IMR-90 (cell line): ENCODE data around the gene MOB3B. TPM values are rescaled to one million over a fixed set of nuclear protein-coding genes. Genes with fewer than 3 reads are reported as not detected.

Experiments used
- ATAC-seq: fragments of 200-7000 bp; cut with Tn5 transposase; 2 replicates; pipeline ENCODE4 v1.9.1; 2020; ENCODE audit warnings: low read depth, mild to moderate bottlenecking, moderate library complexity
- BruUV-seq: library from RNA; stranded (reverse); fragments of 400-500 nt; replicated peaks from 2 replicates; lab custom pipeline; 2021; lab: Mats Ljungman, UMichigan
- CTCF ChIA-PET: fragments of 300-600 bp; formaldehyde crosslinking; extraction: SDS; loops from one replicate; lab custom pipeline; 2021; ENCODE audit warnings: antibody characterized with exemption; lab: Yijun Ruan, JAX
- POLR2A ChIA-PET: fragments of 300-600 bp; sonication (Branson Sonifier 250); formaldehyde crosslinking; loops from one replicate; lab custom pipeline; 2022; ENCODE audit warnings: antibody characterized with exemption; ENCODE audit not compliant: unreplicated experiment; lab: Charles Lee
- DNase-seq: peaks from one replicate; pipeline ENCODE4 v3.0.0; 2013
- H2AFZ ChIP-seq: replicated peaks from 2 replicates; pipeline ENCODE3; 2013; ENCODE audit warnings: low read length, mild to moderate bottlenecking; ENCODE audit not compliant: poor library complexity
- H2AK5ac ChIP-seq: 2 replicates; pipeline ENCODE4 v1.6.1; 2013; ENCODE audit warnings: low read depth, low read length, inconsistent platforms
- H2AK9ac ChIP-seq: replicated peaks from 2 replicates; pipeline ENCODE3; 2013; ENCODE audit warnings: mild to moderate bottlenecking, low read depth, low read length, moderate library complexity; ENCODE audit not compliant: poor library complexity
- H2BK120ac ChIP-seq: 2 replicates; pipeline ENCODE4 v1.6.1; 2013; ENCODE audit warnings: low read depth, low read length, inconsistent platforms
- H2BK15ac ChIP-seq: 3 replicates; pipeline ENCODE4 v1.6.1; 2013; ENCODE audit warnings: low read depth, low read length, inconsistent platforms
- H2BK20ac ChIP-seq: 2 replicates; pipeline ENCODE4 v1.6.1; 2013; ENCODE audit warnings: low read depth, mild to moderate bottlenecking, inconsistent platforms, low read length, moderate library complexity
- H2BK5ac ChIP-seq: 2 replicates; pipeline ENCODE4 v1.6.1; 2013; ENCODE audit warnings: mild to moderate bottlenecking, low read depth, low read length, inconsistent platforms; ENCODE audit not compliant: poor library complexity, severe bottlenecking
- H3K14ac ChIP-seq: replicated peaks from 2 replicates; pipeline ENCODE4 v1.6.1; 2013; ENCODE audit warnings: low read depth, low read length, inconsistent platforms
- H3K18ac ChIP-seq: 2 replicates; pipeline ENCODE4 v1.6.1; 2013; ENCODE audit warnings: low read depth, low read length, control low read depth
- H3K23ac ChIP-seq: 2 replicates; pipeline ENCODE4 v1.6.1; 2013; ENCODE audit warnings: low read depth, low read length, inconsistent platforms
- H3K27ac ChIP-seq: 2 replicates; pipeline ENCODE4 v1.5.1; 2013; ENCODE audit warnings: mild to moderate bottlenecking, control low read depth, low read length; ENCODE audit not compliant: insufficient read depth
- H3K27me3 ChIP-seq: 2 replicates; pipeline ENCODE4 v1.6.1; 2013; ENCODE audit warnings: low read length; ENCODE audit not compliant: control insufficient read depth, insufficient read depth
- H3K36me3 ChIP-seq: 2 replicates; pipeline ENCODE4 v1.6.1; 2013; ENCODE audit warnings: low read length, mixed read lengths; ENCODE audit not compliant: control insufficient read depth, insufficient read depth
- H3K4ac ChIP-seq: 2 replicates; pipeline ENCODE4 v1.6.1; 2013; ENCODE audit warnings: low read depth, low read length, inconsistent platforms
- H3K4me1 ChIP-seq: 2 replicates; pipeline ENCODE4 v1.6.1; 2013; ENCODE audit warnings: low read length, mixed read lengths; ENCODE audit not compliant: control insufficient read depth, insufficient read depth
- H3K4me2 ChIP-seq: 2 replicates; pipeline ENCODE4 v1.6.1; 2013; ENCODE audit warnings: low read depth, mild to moderate bottlenecking, control low read depth, low read length, moderate library complexity
- H3K4me3 ChIP-seq: 2 replicates; pipeline ENCODE4 v1.5.1; 2013; ENCODE audit warnings: low read depth, mild to moderate bottlenecking, control low read depth, low read length, moderate library complexity; ENCODE audit not compliant: insufficient read depth
- H3K56ac ChIP-seq: 2 replicates; pipeline ENCODE4 v1.6.1; 2013; ENCODE audit warnings: low read length, inconsistent platforms; ENCODE audit not compliant: insufficient read depth; ENCODE audit errors: extremely low read depth
- H3K79me1 ChIP-seq, 2 experiments: 2 replicates each; pipeline ENCODE4 v1.6.1; 2013; ENCODE audit warnings: low read length in 2 of 2, inconsistent platforms in 1 of 2, low read depth in 1 of 2
- H3K9ac ChIP-seq: 2 replicates; pipeline ENCODE4 v1.6.1; 2013; ENCODE audit warnings: low read depth, low read length, control low read depth
- H3K9me1 ChIP-seq: 2 replicates; pipeline ENCODE4 v1.6.1; 2013; ENCODE audit warnings: low read length, inconsistent platforms; ENCODE audit not compliant: insufficient read depth
- H3K9me3 ChIP-seq: 2 replicates; pipeline ENCODE4 v1.6.1; 2013; ENCODE audit warnings: low read length; ENCODE audit not compliant: control insufficient read depth, insufficient read depth
- H4K20me1 ChIP-seq: 2 replicates; pipeline ENCODE4 v1.6.1; 2013; ENCODE audit warnings: low read length, inconsistent platforms; ENCODE audit not compliant: insufficient read depth
- H4K5ac ChIP-seq: 2 replicates; pipeline ENCODE4 v1.6.1; 2013; ENCODE audit warnings: mild to moderate bottlenecking, low read depth, low read length, control low read depth
- H4K8ac ChIP-seq, 2 experiments: 2 replicates each; pipeline ENCODE4 v1.6.1; 2013; ENCODE audit warnings: low read depth in 2 of 2, low read length in 2 of 2, control low read depth in 1 of 2, inconsistent platforms in 1 of 2
- H4K91ac ChIP-seq: 2 replicates; pipeline ENCODE4 v1.6.1; 2013; ENCODE audit warnings: low read depth, low read length, inconsistent platforms; ENCODE audit not compliant: insufficient read depth
- CEBPB ChIP-seq: IDR thresholded peaks from 2 replicates; pipeline ENCODE4 v1.6.1; 2012; ENCODE audit warnings: low read depth, low read length, improper control_type of control experiment
- MAFK ChIP-seq: IDR thresholded peaks from 2 replicates; pipeline ENCODE4 v1.6.1; 2012; ENCODE audit warnings: low read depth, low read length, improper control_type of control experiment
- NFE2L2 ChIP-seq: fragments of 150-350 bp; IDR thresholded peaks from 2 replicates; pipeline ENCODE4 v1.6.1; 2016; ENCODE audit warnings: low read depth, mild to moderate bottlenecking, low read length
- RAD21 ChIP-seq: IDR thresholded peaks from 2 replicates; pipeline ENCODE4 v1.6.1; 2012; ENCODE audit warnings: low read length, improper control_type of control experiment
- SMC3 ChIP-seq: fragments of 150-350 bp; IDR thresholded peaks from 2 replicates; pipeline ENCODE4 v1.6.1; 2016; ENCODE audit warnings: low read depth, mild to moderate bottlenecking, antibody characterized with exemption, low read length, moderate library complexity
- WGBS, 2 experiments: methylation state at CpG; one replicate each; pipeline versions ENCODE4 v1.1.5 to v1.1.7; 2013; ENCODE audit warnings: missing lambda C conversion rate in 2 of 2; ENCODE audit not compliant: insufficient read length in 1 of 2; ENCODE audit errors: extremely low coverage in 2 of 2; 5-methylcytosine and 5-hydroxymethylcytosine counted together
- dilution Hi-C: fragments of 300-500 bp; cut with HindIII; formaldehyde crosslinking; loops from one replicate; pipeline ENCODE4 v1.14.3; 2018; ENCODE audit warnings: low sequenced_read_pairs; ENCODE audit not compliant: unreplicated experiment
- in situ Hi-C: fragments of 300-500 bp; cut with MboI; formaldehyde crosslinking; loops from 3 replicates; pipeline ENCODE4 v1.14.3; 2019; ENCODE audit warnings: low sequenced_read_pairs, inconsistent platforms, mixed read lengths
- intact Hi-C: fragments of 100-400 bp; cut with micrococcal nuclease; formaldehyde crosslinking; loops from 2 replicates; pipeline ENCODE4 v1.10.0; 2022
- polyA plus RNA-seq, 3 experiments: library from polyadenylated mRNA; depleted of rRNA; stranded (reverse); fragments of >200 nt; gene quantifications; 2 replicates each; pipeline ENCODE4 v1.2.3, GENCODE V29; 2012; ENCODE audit warnings: low replicate concordance in 1 of 3
- total RNA-seq: library from RNA; depleted of rRNA; stranded (reverse); fragments of >200 nt; gene quantifications from 2 replicates; pipeline ENCODE4 v1.2.3, GENCODE V29; 2012
- TF ChIP-seq, protein P1 (sequence below): fragments of 150-350 bp; IDR thresholded peaks from 2 replicates; pipeline ENCODE4 v1.6.1; 2017; ENCODE audit warnings: mild to moderate bottlenecking, antibody characterized with exemption, low read length, low read depth

The MOB3B gene
- total and polyA plus RNA-seq, 2 of the 4 experiments (the other 2 are of a cell fraction): under 0.01 to 0.02 TPM

GRCh38 chr9:27310582-27310981 is 219.0 kb downstream of the MOB3B start:
- Histone ChIP-seq H3K9me3 (no peaks in the 10 kb centered on the region), H3K27ac (no peak overlapping the region), H3K18ac (no peak overlapping the region), H2BK120ac (no peak overlapping the region), H4K91ac (no peak overlapping the region), H2AK9ac (no peak overlapping the region), H4K5ac (no peak overlapping the region), H2AK5ac (no peak overlapping the region), H3K4me2 (no peak overlapping the region), H2AFZ (no peak overlapping the region), H2BK5ac (no peak overlapping the region), H3K14ac (no peak overlapping the region), H2BK20ac (no peak overlapping the region), H3K79me1 (no peaks in the 10 kb centered on the region), H3K9ac (no peak overlapping the region), H4K20me1 (no peaks in the 10 kb centered on the region), H3K56ac (no peak overlapping the region), H3K4me1 (no peaks in the 10 kb centered on the region), H2BK15ac (no peak overlapping the region), H3K27me3 (peaks cover 7% of the 10 kb centered on the region), H3K4me3 (no peak overlapping the region), H3K9me1 (no peaks in the 10 kb centered on the region), H3K4ac (no peak overlapping the region), H3K36me3 (no peaks in the 10 kb centered on the region), H3K23ac (no peak overlapping the region), H4K8ac (no peak overlapping the region)
- CTCF ChIA-PET: interaction anchor here (0.6 kb wide), 1 partner anchor 280 kb away, joined by 8 read pairs; no protein-coding TSS in a partner anchor
- POLR2A ChIA-PET: no interaction called here
- in situ Hi-C loops (no loop called here), intact Hi-C loops (no loop called here), dilution Hi-C loops (no loop called here)
- ATAC-seq (no peak), DNase-seq (no peak)
- TF ChIP-seq RAD21 (no peak), MAFK (no peak), CEBPB (no peak), NFE2L2 (no peak), SMC3 (no peak)
- TF ChIP-seq, protein P1, sequence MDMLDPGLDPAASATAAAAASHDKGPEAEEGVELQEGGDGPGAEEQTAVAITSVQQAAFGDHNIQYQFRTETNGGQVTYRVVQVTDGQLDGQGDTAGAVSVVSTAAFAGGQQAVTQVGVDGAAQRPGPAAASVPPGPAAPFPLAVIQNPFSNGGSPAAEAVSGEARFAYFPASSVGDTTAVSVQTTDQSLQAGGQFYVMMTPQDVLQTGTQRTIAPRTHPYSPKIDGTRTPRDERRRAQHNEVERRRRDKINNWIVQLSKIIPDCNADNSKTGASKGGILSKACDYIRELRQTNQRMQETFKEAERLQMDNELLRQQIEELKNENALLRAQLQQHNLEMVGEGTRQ: no peak
- BruUV-seq: no TSS peak
- no CpG with 5 or more reads among the region's 2 CpGs for WGBS, 2 experiments
